CD4-positive, alpha-beta T cell treated with Interleukin-4 for 4 hours (primary cell): ENCODE data around the gene MYO1E.

ENCODE experiments used
- DNase-seq: peaks from one replicate; pipeline ENCODE4 v3.0.0-alpha.2; 2020

Gene MYO1E

GRCh38 chr15:59116771-59117170, 255.9 kb downstream of the MYO1E start:
- DNase-seq, result no peak

GRCh38 chr15:59116141-59116540, 256.5 kb downstream of the MYO1E start:
- no peak for DNase-seq

- DNase-seq, result no peak
Measured at GRCh38 chr15:59115047-59115446, 257.6 kb downstream of the MYO1E start.

GRCh38 chr15:59111251-59111650, 261.4 kb downstream of the MYO1E start:
- DNase-seq, result no peak

GRCh38 chr15:59105854-59106253, 266.8 kb downstream of the MYO1E start:
- DNase-seq, result no peak

GRCh38 chr15:59104912-59105732, 267.5 kb downstream of the MYO1E start, which contains the start of gene CCNB2:
CCNB2 (plus strand) TSS chr15:59105146; CDS start chr15:59105269, 123 bp downstream.
- peak; percentile 90 for DNase-seq

- no peak for DNase-seq
Measured at GRCh38 chr15:59104602-59104911, 268.1 kb downstream of the MYO1E start.

- no peak for DNase-seq
Measured at GRCh38 chr15:59099162-59099685, 273.4 kb downstream of the MYO1E start.

- DNase-seq, result no peak
Measured at GRCh38 chr15:59096429-59096828, 276.2 kb downstream of the MYO1E start.

- no peak for DNase-seq
Measured at GRCh38 chr15:59094077-59094476, 278.6 kb downstream of the MYO1E start.

- no peak for DNase-seq
Measured at GRCh38 chr15:59087731-59088130, 284.9 kb downstream of the MYO1E start.
